Mucosa of rectum (tissue), 2 donors: ENCODE data around the gene AMY2A.
"Not testable (repeated sequence)": the region's sequence is repeated elsewhere in the genome, so short reads cannot be mapped to it uniquely, and the experiment has no call there.

Experiments used
- H3K27ac ChIP-seq, 2 donors: one replicate each; pipeline ENCODE4 v1.7.0; 2013; ENCODE audit warnings: inconsistent platforms in 2 of 2, low read depth in 2 of 2, low read length in 2 of 2
- H3K27me3 ChIP-seq, 2 donors: one replicate each; pipeline ENCODE4 v1.7.0; 2013; ENCODE audit warnings: low read length in 2 of 2; ENCODE audit not compliant: control insufficient read depth in 2 of 2, insufficient read depth in 2 of 2
- H3K36me3 ChIP-seq, 2 donors: one replicate each; pipeline ENCODE4 v1.7.0; 2013; ENCODE audit warnings: low read length in 2 of 2; ENCODE audit not compliant: control insufficient read depth in 2 of 2, insufficient read depth in 2 of 2
- H3K4me1 ChIP-seq, 2 donors: one replicate each; pipeline ENCODE4 v1.7.0; 2013; ENCODE audit warnings: low read length in 2 of 2, mild to moderate bottlenecking in 1 of 2; ENCODE audit not compliant: control insufficient read depth in 2 of 2, insufficient read depth in 2 of 2
- H3K4me3 ChIP-seq, 2 donors: one replicate each; pipeline ENCODE4 v1.7.0; 2013; ENCODE audit warnings: low read length in 2 of 2
- H3K9ac ChIP-seq, 2 donors: one replicate each; pipeline ENCODE4 v1.7.0; 2013; ENCODE audit warnings: low read length in 2 of 2, low read depth in 1 of 2, mild to moderate bottlenecking in 1 of 2
- H3K9me3 ChIP-seq, 2 donors: one replicate each; pipeline ENCODE4 v1.7.0; 2013; ENCODE audit warnings: low read length in 2 of 2; ENCODE audit not compliant: control insufficient read depth in 2 of 2
- donor health status: healthy.
- donor health status: Normal muscosa, but diverticular disease.

Gene AMY2A

DNA sequence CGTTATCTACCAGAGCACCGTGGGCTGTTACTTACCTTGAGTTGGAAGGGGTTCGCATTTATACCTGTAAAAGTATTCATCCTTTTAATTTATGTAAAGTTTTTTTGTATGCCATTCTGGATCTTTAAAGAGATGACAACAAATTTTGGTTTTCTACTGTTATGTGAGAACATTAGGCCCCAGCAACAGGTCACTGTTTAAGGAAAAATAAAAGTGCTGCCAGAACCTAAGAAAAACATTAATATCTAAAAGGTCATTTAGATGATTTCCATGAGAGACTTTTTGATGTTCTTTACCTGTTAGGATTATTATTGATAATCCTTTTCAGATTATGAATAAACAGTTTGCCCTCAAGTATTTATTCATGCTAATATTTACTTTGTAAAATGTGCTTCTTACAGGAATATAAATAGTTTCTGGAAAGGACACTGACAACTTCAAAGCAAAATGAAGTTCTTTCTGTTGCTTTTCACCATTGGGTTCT lies at the start of gene AMY2A:
TSS of gene AMY2A (plus strand) at position 434 of the 484 bp plus-strand sequence. CDS start at position 448, 14 bp downstream.
- not testable (repeated sequence) for H3K9me3 ChIP-seq, H3K27me3 ChIP-seq, H3K9ac ChIP-seq, H3K36me3 ChIP-seq, H3K4me3 ChIP-seq, H3K4me1 ChIP-seq, H3K27ac ChIP-seq

DNA sequence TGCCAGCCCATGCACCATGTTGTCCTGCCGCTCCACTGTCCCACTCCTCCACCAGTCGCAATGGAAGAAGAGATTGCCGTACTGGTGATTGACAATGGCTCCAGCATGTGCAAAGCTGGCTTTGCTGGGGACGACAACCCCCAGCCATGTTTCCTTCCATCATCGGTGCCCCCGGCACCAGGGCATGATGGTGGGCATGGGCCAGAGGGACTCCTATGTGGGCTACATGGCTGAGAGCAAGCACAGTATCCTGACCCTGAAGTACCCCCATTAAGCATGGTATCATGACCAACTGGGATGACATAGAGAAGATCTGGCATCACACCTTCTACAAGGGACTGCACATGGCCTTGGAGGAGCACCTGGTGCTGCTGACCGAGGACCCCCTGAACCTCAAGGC lies 47.7 kb upstream of the AMY2A start:
- Histone ChIP-seq H3K4me1 (no peaks in the 10 kb centered on the region), H3K27ac (no peak overlapping the region), H3K9me3 (no peaks in the 10 kb centered on the region), H3K36me3 (peaks cover 0 to 3% of the 10 kb centered on the region in 2 donors), H3K27me3 (no peaks in the 10 kb centered on the region), H3K9ac (no peak overlapping the region), H3K4me3 (no peak overlapping the region)

DNA sequence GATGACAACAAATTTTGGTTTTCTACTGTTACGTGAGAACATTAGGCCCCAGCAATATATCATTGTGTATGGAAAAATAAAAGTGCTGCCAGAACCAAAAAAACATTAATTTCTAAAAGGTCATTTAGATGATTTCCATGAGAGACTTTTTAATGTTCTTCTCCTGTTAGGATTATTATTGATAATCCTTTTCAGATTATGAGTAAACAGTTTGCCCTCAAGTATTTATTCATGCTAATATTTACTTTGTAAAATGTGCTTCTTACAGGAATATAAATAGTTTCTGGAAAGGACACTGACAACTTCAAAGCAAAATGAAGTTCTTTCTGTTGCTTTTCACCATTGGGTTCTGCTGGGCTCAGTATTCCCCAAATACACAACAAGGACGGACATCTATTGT lies 45.9 kb upstream of the AMY2A start, which contains the start of gene AMY2B:
TSS of gene AMY2B (plus strand) at position 301 of the 400 bp plus-strand sequence. CDS start at position 315, 14 bp downstream.
- not testable (repeated sequence) for H3K9ac ChIP-seq, H3K27me3 ChIP-seq, H3K36me3 ChIP-seq, H3K4me1 ChIP-seq, H3K9me3 ChIP-seq, H3K4me3 ChIP-seq, H3K27ac ChIP-seq

DNA sequence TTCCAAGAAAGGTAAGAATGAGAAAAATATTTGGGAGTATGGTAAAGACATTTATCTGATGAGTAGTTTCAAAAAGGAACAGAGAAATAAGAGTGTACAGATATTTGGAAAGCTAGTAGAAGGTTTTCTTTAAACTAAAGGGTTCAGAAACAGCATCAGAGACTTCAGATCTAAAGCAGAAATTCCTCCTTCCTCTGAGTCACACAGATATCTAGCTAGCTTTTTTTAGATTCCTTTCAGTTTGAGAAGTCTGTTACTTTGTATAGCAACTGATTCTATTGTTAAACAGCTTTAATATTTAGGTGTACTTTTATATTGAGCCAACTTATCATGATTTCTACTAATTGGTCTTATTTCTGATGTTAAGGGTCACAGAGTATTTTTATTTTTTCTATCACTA lies 41.2 kb upstream of the AMY2A start:
- no peaks in the 10 kb centered on the region for H3K27me3 ChIP-seq
- no peak overlapping the region for H3K9ac ChIP-seq
- H3K36me3 ChIP-seq = no peaks in the 10 kb centered on the region
- H3K9me3 ChIP-seq = no peaks in the 10 kb centered on the region
- H3K4me3 ChIP-seq = no peak overlapping the region
- H3K27ac ChIP-seq = no peak overlapping the region
- H3K4me1 ChIP-seq = no peaks in the 10 kb centered on the region

DNA sequence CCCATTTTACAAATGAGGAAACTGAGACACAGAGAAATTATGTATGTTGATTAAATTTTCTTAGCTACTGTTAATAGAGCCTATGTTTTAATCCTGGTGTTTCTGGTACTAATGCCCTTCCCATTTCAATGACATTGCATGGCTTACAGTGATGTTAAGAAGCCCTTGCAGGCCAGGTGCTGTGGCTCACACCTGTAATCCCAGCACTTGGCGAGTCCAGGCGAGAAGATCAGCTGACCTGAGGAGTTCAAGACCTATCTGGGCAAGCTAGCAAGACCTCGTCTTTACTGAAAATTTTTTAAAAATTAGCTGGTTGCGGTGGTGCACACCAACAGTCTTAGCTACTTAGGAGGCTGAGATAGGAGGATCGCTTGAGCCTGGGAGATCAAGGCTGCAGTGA lies 40.4 kb upstream of the AMY2A start:
- H3K4me3 ChIP-seq, H3K36me3 ChIP-seq, H3K9me3 ChIP-seq, H3K4me1 ChIP-seq, H3K27me3 ChIP-seq, H3K9ac ChIP-seq, H3K27ac ChIP-seq: not testable (repeated sequence)

DNA sequence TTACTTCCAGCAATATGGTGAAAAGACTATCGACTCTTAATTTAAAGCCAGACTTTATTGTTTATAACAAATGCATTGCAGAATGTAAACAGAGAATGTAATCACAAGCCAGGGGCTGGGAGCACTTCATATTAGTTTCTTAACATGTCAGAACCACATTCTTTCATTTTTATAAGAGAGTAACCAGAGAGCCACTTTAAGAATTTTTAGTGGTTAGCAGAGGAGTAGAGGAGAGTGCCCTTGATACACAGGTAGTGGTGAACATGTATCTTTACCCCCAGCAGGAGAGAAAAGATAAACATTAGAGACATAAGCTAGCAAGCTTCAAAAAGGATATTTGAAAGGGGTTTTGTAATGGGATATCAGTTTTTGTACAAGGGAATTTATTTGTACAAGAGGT lies 34.8 kb upstream of the AMY2A start:
- no peak overlapping the region for H3K4me3 ChIP-seq
- H3K27me3 ChIP-seq = no peaks in the 10 kb centered on the region
- no peaks in the 10 kb centered on the region for H3K36me3 ChIP-seq
- no peak overlapping the region for H3K9ac ChIP-seq
- H3K27ac ChIP-seq = no peak overlapping the region
- no peaks in the 10 kb centered on the region for H3K9me3 ChIP-seq
- H3K4me1 ChIP-seq = no peaks in the 10 kb centered on the region

DNA sequence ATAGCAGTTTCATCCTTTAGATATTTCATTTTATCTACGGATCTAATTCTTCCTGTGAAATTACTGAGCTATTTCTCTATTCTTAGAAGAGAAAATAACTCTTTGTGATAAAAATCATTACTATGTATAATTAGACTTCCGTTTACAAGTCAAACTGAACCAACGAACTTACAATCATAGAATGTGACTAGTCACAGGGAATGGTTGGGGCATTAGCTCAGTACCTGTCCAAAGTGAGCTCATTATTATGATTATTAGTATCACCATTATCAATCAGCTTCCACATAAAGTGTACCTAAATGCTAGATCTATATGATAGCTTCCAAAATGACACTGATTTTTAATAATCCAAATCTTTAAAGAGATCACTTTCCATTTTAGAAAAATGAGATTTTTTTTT lies 33.3 kb upstream of the AMY2A start:
- Histone ChIP-seq H3K4me3 (no peak overlapping the region), H3K9me3 (no peaks in the 10 kb centered on the region)

DNA sequence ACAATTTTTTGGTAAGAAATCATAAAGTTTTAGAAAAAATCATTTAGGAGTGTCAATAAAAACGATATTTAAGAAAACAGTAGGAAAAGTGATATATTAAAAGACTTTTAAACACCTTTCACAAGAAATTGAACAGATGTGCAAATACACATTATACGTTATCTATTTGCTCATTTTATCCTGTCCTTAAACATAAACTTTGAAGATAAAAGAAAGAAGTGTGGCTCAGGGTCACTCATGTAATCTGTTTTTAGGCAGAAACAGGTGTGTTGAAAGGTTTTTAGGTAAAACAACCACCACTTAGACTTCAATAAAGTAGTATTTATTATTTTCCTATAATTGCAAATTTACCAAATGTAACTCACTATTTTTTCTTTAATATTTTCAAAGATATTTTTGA lies 32.7 kb upstream of the AMY2A start:
- no peaks in the 10 kb centered on the region for H3K4me1 ChIP-seq
- H3K27ac ChIP-seq = no peak overlapping the region

More for the DNA sequence above, 33.3 kb upstream of the AMY2A start:
- Histone ChIP-seq H3K27me3 (no peaks in the 10 kb centered on the region), H3K4me1 (no peaks in the 10 kb centered on the region), H3K36me3 (no peaks in the 10 kb centered on the region), H3K27ac (no peak overlapping the region), H3K9ac (no peak overlapping the region)

DNA sequence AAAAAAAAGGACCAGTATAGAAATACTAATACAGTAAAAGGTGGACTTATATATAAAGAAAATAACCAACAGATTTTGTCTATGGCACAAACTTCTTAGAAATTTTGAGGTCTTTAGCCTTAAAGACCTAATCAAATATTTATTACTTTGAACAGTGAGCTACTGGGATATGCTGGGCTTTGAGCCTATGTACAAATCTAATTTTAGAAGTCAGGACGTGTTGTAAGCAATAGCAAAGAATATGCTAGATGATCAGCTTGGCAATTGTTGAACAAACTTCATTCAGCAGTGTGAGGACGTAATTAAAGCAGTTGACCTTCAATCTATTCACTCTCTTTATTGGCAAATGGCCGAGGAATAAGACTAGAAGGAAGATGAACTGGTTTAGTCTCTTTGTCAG lies 14.5 kb upstream of the AMY2A start:
- H3K36me3 ChIP-seq, H3K4me3 ChIP-seq, H3K27me3 ChIP-seq, H3K9me3 ChIP-seq, H3K4me1 ChIP-seq, H3K9ac ChIP-seq, H3K27ac ChIP-seq: not testable (repeated sequence)

More for the DNA sequence above, 32.7 kb upstream of the AMY2A start:
- Histone ChIP-seq H3K9me3 (no peaks in the 10 kb centered on the region), H3K4me3 (no peak overlapping the region), H3K9ac (no peak overlapping the region), H3K36me3 (no peaks in the 10 kb centered on the region), H3K27me3 (no peaks in the 10 kb centered on the region)

DNA sequence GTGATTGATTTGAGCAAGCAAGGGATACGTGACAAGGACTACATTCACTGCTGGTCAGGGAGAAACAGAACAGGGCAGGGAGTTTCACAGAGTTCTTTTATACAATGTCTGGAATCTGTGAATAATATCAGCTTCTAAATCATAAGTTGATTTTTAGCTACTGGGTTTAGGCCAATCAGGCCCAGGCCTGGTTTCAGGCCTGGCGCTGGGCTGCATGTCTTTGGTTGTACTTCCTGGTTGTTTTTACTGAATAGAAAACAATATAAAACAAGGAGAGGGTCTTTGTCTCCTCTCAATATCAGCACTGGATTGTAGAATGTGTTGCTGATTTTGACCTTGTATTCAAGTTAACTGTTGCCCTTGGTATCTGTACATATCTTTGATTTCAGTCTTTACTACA lies 865 bp upstream of the AMY2A start:
- Histone ChIP-seq H3K4me1 (no peaks in the 10 kb centered on the region), H3K36me3 (no peaks in the 10 kb centered on the region), H3K27ac (no peak overlapping the region), H3K9ac (no peak overlapping the region), H3K27me3 (no peaks in the 10 kb centered on the region), H3K4me3 (no peak overlapping the region), H3K9me3 (no peaks in the 10 kb centered on the region)

DNA sequence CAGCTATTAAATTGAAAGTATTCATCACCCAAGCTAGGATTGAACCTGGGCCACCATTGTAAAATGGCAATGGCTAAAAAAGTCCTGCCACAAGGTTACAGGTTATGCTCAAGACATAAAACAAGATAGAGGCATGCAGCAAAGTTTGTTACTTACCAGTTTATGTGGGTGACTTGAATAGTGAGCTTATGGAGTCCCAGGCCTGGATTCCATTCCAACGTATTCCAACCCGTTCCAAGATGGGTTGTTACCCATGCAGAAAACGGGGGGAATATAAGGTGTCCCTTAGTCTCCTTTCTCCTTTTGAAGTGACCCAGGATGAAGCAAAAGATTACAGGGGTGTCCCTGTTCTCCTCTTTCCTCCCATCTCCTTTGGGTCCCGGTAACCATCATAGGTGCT lies 10.2 kb downstream of the AMY2A start:
- H3K36me3 ChIP-seq, H3K4me3 ChIP-seq, H3K9ac ChIP-seq, H3K9me3 ChIP-seq, H3K27me3 ChIP-seq, H3K27ac ChIP-seq, H3K4me1 ChIP-seq: not testable (repeated sequence)
